GM12892 (cell line): ENCODE data around the gene LGALS3.

ENCODE experiments used
- POLR2A ChIP-seq: IDR thresholded peaks from 2 replicates; pipeline ENCODE4 v1.6.1; 2011; ENCODE audit warnings: low read depth, low read length, control low read depth
- TAF1 ChIP-seq: IDR thresholded peaks from 2 replicates; pipeline ENCODE4 v1.6.1; 2011; ENCODE audit warnings: low read depth, mild to moderate bottlenecking, control low read depth, low read length, borderline replicate concordance

GRCh38 chr14:55116246-55117030, 12.6 kb upstream of the LGALS3 start:
- TF ChIP-seq POLR2A (no peak), TAF1 (no peak)
